CD4-positive, alpha-beta memory T cell (primary cell): Measurements from ENCODE around the gene GTPBP2. TPM values are rescaled to one million over a fixed set of nuclear protein-coding genes. Genes with fewer than 3 reads are reported as not detected.
A peak's percentile ranks its signal among the peaks of the same experiment; 100 is the strongest.

Source experiments
- CTCF ChIA-PET: fragments of 350-600 bp; sonication (Branson Sonifier 250); formaldehyde crosslinking; loops from one replicate; lab custom pipeline; 2021; ENCODE audit warnings: inconsistent platforms; ENCODE audit not compliant: partially characterized antibody; lab: Charles Lee
- POLR2A ChIA-PET: fragments of 350-600 bp; sonication (Branson Sonifier 250); formaldehyde crosslinking; loops from one replicate; lab custom pipeline; 2021; ENCODE audit not compliant: partially characterized antibody; lab: Charles Lee
- DNase-seq, 5 donors: peaks; one replicate each; pipeline versions ENCODE4 v3.0.0 to v3.0.0-alpha.2; 2020 to 2022; ENCODE audit warnings: mixed read lengths in 1 of 5
- H3K27ac ChIP-seq: one replicate; pipeline ENCODE4 v1.7.0; 2013; ENCODE audit warnings: low read depth, low read length
- H3K27me3 ChIP-seq: 2 replicates; pipeline ENCODE4 v1.7.0; 2013; ENCODE audit warnings: mild to moderate bottlenecking, low read length, moderate library complexity; ENCODE audit not compliant: insufficient read depth
- H3K36me3 ChIP-seq: 2 replicates; pipeline ENCODE4 v1.7.0; 2013; ENCODE audit warnings: mild to moderate bottlenecking, low read length, moderate library complexity; ENCODE audit not compliant: insufficient read depth
- H3K4me1 ChIP-seq: 2 replicates; pipeline ENCODE4 v1.7.0; 2013; ENCODE audit warnings: mild to moderate bottlenecking, low read length, moderate library complexity; ENCODE audit not compliant: insufficient read depth
- H3K4me3 ChIP-seq, 2 donors: one replicate each; pipeline ENCODE4 v1.7.0; 2013; ENCODE audit warnings: low read length in 2 of 2, mild to moderate bottlenecking in 1 of 2
- H3K9me3 ChIP-seq, 2 donors: one replicate each; pipeline ENCODE4 v1.7.0; 2013; ENCODE audit warnings: low read length in 2 of 2, control low read depth in 1 of 2; ENCODE audit not compliant: control insufficient read depth in 1 of 2
- H3K27ac Mint-ChIP-seq, 7 donors: one replicate each; pipeline ENCODE4 v1.8.0; 2020 to 2021; ENCODE audit warnings: mixed read lengths in 7 of 7, mild to moderate bottlenecking in 6 of 7, inconsistent platforms in 3 of 7, moderate library complexity in 3 of 7
- H3K27me3 Mint-ChIP-seq, 2 donors: one replicate each; pipeline ENCODE4 v1.8.0; 2020 to 2021; ENCODE audit warnings: mixed read lengths in 2 of 2
- H3K36me3 Mint-ChIP-seq, 2 donors: one replicate each; pipeline ENCODE4 v1.8.0; 2020 to 2021; ENCODE audit warnings: mixed read lengths in 2 of 2, inconsistent platforms in 1 of 2, mild to moderate bottlenecking in 1 of 2
- H3K4me1 Mint-ChIP-seq, 4 donors: one replicate each; pipeline ENCODE4 v1.8.0; 2020 to 2021; ENCODE audit warnings: mixed read lengths in 4 of 4, mild to moderate bottlenecking in 1 of 4
- H3K4me3 Mint-ChIP-seq, 8 donors: one replicate each; pipeline ENCODE4 v1.8.0; 2020 to 2021; ENCODE audit warnings: mixed read lengths in 8 of 8, mild to moderate bottlenecking in 7 of 8, moderate library complexity in 6 of 8, inconsistent platforms in 3 of 8
- H3K9me3 Mint-ChIP-seq, 8 donors: one replicate each; pipeline ENCODE4 v1.8.0; 2020 to 2021; ENCODE audit warnings: mixed read lengths in 8 of 8, mild to moderate bottlenecking in 5 of 8, inconsistent platforms in 3 of 8, moderate library complexity in 1 of 8
- intact Hi-C: fragments of 100-400 bp; cut with micrococcal nuclease; formaldehyde crosslinking; loops from one replicate; pipeline ENCODE4 v1.15.1; 2023
- polyA plus RNA-seq, 2 donors: library from polyadenylated mRNA; unstranded; fragments of 300-500 nt; fragmentation: Illumina TruSeq; gene quantifications; one replicate each; pipeline ENCODE4 v1.2.3, GENCODE V29; 2021
- total RNA-seq, 2 experiments: library from RNA; stranded (reverse); gene quantifications; one replicate each; pipeline ENCODE4 v1.2.3, GENCODE V29; 2021

Gene GTPBP2, protein sequence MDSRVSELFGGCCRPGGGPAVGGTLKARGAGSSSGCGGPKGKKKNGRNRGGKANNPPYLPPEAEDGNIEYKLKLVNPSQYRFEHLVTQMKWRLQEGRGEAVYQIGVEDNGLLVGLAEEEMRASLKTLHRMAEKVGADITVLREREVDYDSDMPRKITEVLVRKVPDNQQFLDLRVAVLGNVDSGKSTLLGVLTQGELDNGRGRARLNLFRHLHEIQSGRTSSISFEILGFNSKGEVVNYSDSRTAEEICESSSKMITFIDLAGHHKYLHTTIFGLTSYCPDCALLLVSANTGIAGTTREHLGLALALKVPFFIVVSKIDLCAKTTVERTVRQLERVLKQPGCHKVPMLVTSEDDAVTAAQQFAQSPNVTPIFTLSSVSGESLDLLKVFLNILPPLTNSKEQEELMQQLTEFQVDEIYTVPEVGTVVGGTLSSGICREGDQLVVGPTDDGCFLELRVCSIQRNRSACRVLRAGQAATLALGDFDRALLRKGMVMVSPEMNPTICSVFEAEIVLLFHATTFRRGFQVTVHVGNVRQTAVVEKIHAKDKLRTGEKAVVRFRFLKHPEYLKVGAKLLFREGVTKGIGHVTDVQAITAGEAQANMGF
- total RNA-seq (10 to 100 TPM; 82.3 to 85.0 TPM), polyA plus RNA-seq (1 to 10 TPM in 1 of 2 donors, under 1 TPM in 1; 0.83 to 3.7 TPM)

DNA sequence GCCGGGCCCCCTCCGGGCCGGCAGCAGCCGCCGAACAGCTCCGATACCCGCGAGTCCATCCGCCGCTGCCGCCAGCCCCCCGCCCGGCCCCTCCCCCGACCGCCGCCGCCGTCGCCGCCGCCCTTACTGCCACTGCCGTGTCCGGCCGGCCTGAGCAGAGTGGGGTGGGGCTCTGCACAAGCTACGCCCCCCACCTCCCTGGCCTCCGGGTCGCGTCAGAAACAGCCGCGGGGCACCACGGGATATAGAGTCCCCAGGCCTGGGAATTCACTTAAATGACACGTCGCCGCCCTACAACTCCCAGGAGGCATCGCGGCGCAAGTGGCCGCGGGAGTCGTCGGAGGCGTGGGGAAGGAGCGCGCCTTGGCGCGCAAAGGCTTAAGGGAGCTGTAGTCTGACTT is at the start of gene GTPBP2:
Gene GTPBP2, minus strand, starts transcription at position 161 of the 401 bp plus-strand sequence. Its CDS starts 102 bp downstream, at position 59.
- Mint-ChIP-seq H3K27me3 (no peaks in the 10 kb centered on the region), H3K27ac (peak within 1 kb of the TSS; percentile 97 to 99 (median 98)), H3K9me3 (no peaks in the 10 kb centered on the region), H3K4me3 (peak within 1 kb of the TSS; percentile 98 to 100 (median 99)), H3K36me3 (peaks cover 6 to 34% of the 10 kb centered on the region in 2 donors), H3K4me1 (peaks cover 28 to 49% (median 34%) of the 10 kb centered on the region in 4 donors)
- ChIA-PET POLR2A (interaction anchor here (0.5 to 3.0 kb wide), 23 partner anchors 10 to 1842 kb away, joined by 3 to 28 read pairs (median 4); partner anchors contain the start of genes HSP90AB1, KLHDC3, MEA1 and MRPS18A), CTCF (interaction anchor here (0.6 to 1.7 kb wide), 8 partner anchors 11 to 42 kb away, joined by 3 to 10 read pairs (median 3); no protein-coding TSS in a partner anchor)
- no peaks in the 10 kb centered on the region for H3K9me3 ChIP-seq
- H3K4me3 ChIP-seq, result peak within 1 kb of the TSS; percentile 94 to 95
- H3K27ac ChIP-seq, result peak within 1 kb of the TSS; percentile 84
- H3K4me1 ChIP-seq, result peaks cover 32% of the 10 kb centered on the region
- peaks cover 23% of the 10 kb centered on the region for H3K36me3 ChIP-seq
- H3K27me3 ChIP-seq, result no peaks in the 10 kb centered on the region
- peak; percentile 92 to 98 (median 93) for DNase-seq
- intact Hi-C loops, result loop anchor here (1.0 to 2.0 kb wide), 4 partner anchors 52 to 1842 kb away; partner anchors contain the start of genes ABCC10, POLH, POLR1C and TOMM6

DNA sequence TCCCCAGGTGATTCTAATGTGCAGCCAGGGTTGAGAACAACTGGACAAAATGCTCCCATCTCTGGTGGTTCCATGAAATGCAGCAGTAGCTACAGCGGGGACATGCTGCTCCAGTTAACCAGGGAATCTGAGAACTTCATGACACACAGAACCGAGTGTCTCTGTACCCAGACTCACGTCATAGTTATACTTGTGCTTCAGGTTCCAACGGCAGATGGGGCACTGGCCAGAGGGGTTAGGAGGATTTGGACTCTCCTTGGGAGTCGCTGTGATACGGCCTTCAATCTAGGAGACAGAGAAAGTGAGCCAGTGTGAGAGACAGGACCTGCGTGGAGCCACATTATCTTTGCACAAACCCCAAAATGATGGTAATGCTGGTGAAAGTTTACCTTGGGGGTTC is 49.3 kb upstream of the GTPBP2 start:
- no peaks in the 10 kb centered on the region for H3K27me3 Mint-ChIP-seq
- H3K36me3 Mint-ChIP-seq, result peaks cover 33 to 84% of the 10 kb centered on the region in 2 donors
- CTCF ChIA-PET, result interaction anchor here (1.2 to 2.6 kb wide), 3 partner anchors 8 to 401 kb away, joined by 6 to 17 read pairs (median 7); no protein-coding TSS in a partner anchor
- POLR2A ChIA-PET, result no interaction called here
- no peak overlapping the region for H3K4me3 Mint-ChIP-seq
- intact Hi-C loops, result no loop called here
- H3K27me3 ChIP-seq, result no peaks in the 10 kb centered on the region
- no peak overlapping the region for H3K4me3 ChIP-seq
- peak overlapping the region in 1 of 7 donors; percentile 58 for H3K27ac Mint-ChIP-seq
- DNase-seq, result no peak
- H3K9me3 ChIP-seq, result no peaks in the 10 kb centered on the region
- H3K36me3 ChIP-seq, result peaks cover 80% of the 10 kb centered on the region
- peaks cover 8 to 24% (median 13%) of the 10 kb centered on the region in 4 donors for H3K4me1 Mint-ChIP-seq
- H3K9me3 Mint-ChIP-seq, result no peaks in the 10 kb centered on the region
- H3K4me1 ChIP-seq, result no peaks in the 10 kb centered on the region
- H3K27ac ChIP-seq, result no peak overlapping the region

DNA sequence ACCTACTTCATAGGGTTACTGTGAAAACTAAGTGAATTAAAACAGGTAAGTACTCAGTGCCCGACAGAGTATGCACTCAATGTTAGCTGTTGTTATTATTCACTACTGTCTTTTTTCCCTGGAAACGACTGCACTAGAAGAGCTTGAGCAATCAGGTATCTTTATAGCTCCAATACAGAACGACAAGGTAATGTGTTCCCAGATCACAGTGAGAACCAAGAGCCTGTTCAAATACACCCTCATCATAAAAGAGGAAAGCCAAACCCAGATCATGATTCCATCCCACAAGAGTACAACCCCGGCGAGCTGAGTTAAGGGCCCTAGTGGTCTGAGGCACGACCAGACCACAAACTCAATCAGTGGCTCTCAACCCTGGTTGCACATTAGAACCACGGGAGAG is 48.7 kb upstream of the GTPBP2 start:
- Histone ChIP-seq H3K4me3 (no peak overlapping the region), H3K4me1 (no peaks in the 10 kb centered on the region), H3K27ac (no peak overlapping the region), H3K36me3 (peaks cover 82% of the 10 kb centered on the region), H3K9me3 (no peaks in the 10 kb centered on the region), H3K27me3 (no peaks in the 10 kb centered on the region)
- no peaks in the 10 kb centered on the region for H3K27me3 Mint-ChIP-seq
- no peak overlapping the region for H3K27ac Mint-ChIP-seq
- H3K4me3 Mint-ChIP-seq, result no peak overlapping the region
- DNase-seq, result no peak
- H3K4me1 Mint-ChIP-seq, result peaks cover 6 to 18% (median 8%) of the 10 kb centered on the region in 4 donors
- no peaks in the 10 kb centered on the region for H3K9me3 Mint-ChIP-seq
- ChIA-PET CTCF (interaction anchor here (1.2 to 2.6 kb wide), 3 partner anchors 8 to 402 kb away, joined by 6 to 17 read pairs (median 7); no protein-coding TSS in a partner anchor), POLR2A (no interaction called here)
- peaks cover 33 to 84% of the 10 kb centered on the region in 2 donors for H3K36me3 Mint-ChIP-seq
- intact Hi-C loops, result no loop called here

DNA sequence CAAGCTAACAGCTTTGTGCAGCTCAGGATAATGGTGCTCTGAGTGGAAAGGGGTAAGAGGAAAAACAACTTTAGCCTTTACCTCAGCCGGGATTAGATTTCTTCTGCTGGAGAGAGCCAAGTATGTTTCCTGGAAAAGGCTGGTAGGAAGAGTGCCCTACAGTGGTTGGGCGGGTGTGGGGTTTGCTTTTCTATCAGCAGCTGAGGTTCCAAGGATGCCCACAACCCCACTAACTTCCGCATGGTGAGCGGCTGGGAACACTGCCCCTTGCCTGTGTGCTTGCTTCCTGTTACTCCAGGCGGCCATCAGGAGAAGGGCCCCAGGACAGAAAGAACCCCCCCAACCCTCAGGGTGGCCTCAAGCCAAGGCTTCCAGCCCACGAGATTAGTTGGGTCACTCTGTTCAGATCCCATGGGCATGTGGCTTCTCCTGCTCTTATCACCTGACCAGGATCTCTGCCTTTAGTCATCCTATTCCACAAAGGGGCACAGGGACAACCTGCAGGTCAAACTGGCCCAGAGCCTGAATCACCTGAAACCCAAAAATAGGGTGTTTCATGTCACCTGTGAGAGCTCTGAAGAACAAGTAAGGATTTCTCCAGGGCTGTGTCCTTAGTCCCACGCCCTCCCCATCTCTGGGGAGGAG is 48.0 kb upstream of the GTPBP2 start:
- H3K9me3 ChIP-seq, result no peaks in the 10 kb centered on the region
- ChIA-PET CTCF (interaction anchor here (1.2 to 2.6 kb wide), 3 partner anchors 7 to 403 kb away, joined by 6 to 17 read pairs (median 7); no protein-coding TSS in a partner anchor), POLR2A (no interaction called here)
- no peaks in the 10 kb centered on the region for H3K4me1 ChIP-seq
- peaks cover 89% of the 10 kb centered on the region for H3K36me3 ChIP-seq
- Mint-ChIP-seq H3K9me3 (no peaks in the 10 kb centered on the region), H3K4me1 (peaks cover 2 to 11% (median 3%) of the 10 kb centered on the region in 4 donors), H3K27ac (no peak overlapping the region), H3K4me3 (no peak overlapping the region), H3K36me3 (peaks cover 33 to 84% of the 10 kb centered on the region in 2 donors), H3K27me3 (no peaks in the 10 kb centered on the region)
- no peaks in the 10 kb centered on the region for H3K27me3 ChIP-seq
- no peak for DNase-seq
- H3K4me3 ChIP-seq, result no peak overlapping the region
- intact Hi-C loops, result no loop called here
- H3K27ac ChIP-seq, result no peak overlapping the region

DNA sequence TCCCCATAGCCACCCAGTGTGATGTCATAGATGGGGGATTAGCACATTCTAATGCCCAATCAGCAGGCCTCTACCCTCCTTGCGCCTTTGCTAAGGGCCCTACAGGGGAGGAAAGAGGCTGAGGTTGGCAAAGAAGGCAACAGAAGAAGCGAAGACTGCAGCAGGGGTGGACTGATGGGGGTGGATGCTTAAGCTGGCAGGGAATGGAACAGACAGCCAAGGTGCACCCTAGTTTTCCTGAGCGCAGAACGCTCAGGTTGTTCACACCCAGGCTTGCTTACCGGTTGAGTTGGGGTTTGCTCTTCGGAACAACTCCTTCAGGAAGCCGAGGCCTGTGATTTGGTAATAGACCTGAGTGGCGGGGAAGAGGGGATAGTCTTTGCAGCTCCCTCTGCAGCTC is 45.9 kb upstream of the GTPBP2 start:
- Histone ChIP-seq H3K27me3 (no peaks in the 10 kb centered on the region), H3K4me1 (peaks cover 7% of the 10 kb centered on the region), H3K36me3 (peaks cover 75% of the 10 kb centered on the region), H3K4me3 (no peak overlapping the region), H3K9me3 (no peaks in the 10 kb centered on the region), H3K27ac (no peak overlapping the region)
- H3K36me3 Mint-ChIP-seq, result peaks cover 25 to 85% of the 10 kb centered on the region in 2 donors
- POLR2A ChIA-PET, result no interaction called here
- no peak for DNase-seq
- peak overlapping the region in 1 of 7 donors; percentile 7 for H3K27ac Mint-ChIP-seq
- CTCF ChIA-PET, result interaction anchor here (1.5 kb wide), 1 partner anchor 8 kb away, joined by 5 read pairs; no protein-coding TSS in a partner anchor
- H3K4me1 Mint-ChIP-seq, result peaks cover 0 to 3% (median 0%) of the 10 kb centered on the region in 4 donors
- intact Hi-C loops, result no loop called here
- H3K4me3 Mint-ChIP-seq, result no peak overlapping the region
- no peaks in the 10 kb centered on the region for H3K27me3 Mint-ChIP-seq
- no peaks in the 10 kb centered on the region for H3K9me3 Mint-ChIP-seq

DNA sequence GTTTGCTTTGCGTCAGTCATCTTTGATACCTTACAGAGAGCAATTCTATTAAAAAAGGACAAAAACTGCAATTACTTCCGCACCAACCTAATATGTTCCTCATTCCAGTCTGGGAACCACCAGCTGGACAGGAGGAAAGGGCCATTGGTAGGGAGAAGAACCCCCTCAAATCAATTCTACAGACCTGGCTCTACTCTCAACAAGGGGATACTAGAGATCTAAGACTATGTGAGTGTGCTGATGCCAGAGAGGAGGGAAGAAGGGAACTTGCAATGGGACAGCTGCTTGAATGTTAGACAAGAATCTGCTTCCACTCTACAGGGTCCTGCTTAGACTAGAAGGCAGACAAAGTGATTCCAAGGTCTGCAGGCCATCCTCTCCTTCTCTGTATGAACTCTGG is 45.2 kb upstream of the GTPBP2 start:
- Mint-ChIP-seq H3K4me3 (no peak overlapping the region), H3K36me3 (peaks cover 25 to 80% of the 10 kb centered on the region in 2 donors), H3K27ac (peak overlapping the region in 2 of 7 donors; percentile 7 to 29), H3K4me1 (peaks cover 0 to 3% (median 0%) of the 10 kb centered on the region in 4 donors), H3K27me3 (no peaks in the 10 kb centered on the region), H3K9me3 (no peaks in the 10 kb centered on the region)
- CTCF ChIA-PET, result interaction anchor here (2.2 kb wide), 1 partner anchor 66 kb away, joined by 6 read pairs; no protein-coding TSS in a partner anchor
- no peak overlapping the region for H3K27ac ChIP-seq
- no peaks in the 10 kb centered on the region for H3K27me3 ChIP-seq
- POLR2A ChIA-PET, result no interaction called here
- no peak overlapping the region for H3K4me3 ChIP-seq
- H3K9me3 ChIP-seq, result no peaks in the 10 kb centered on the region
- peaks cover 70% of the 10 kb centered on the region for H3K36me3 ChIP-seq
- no peak for DNase-seq
- intact Hi-C loops, result no loop called here
- peaks cover 7% of the 10 kb centered on the region for H3K4me1 ChIP-seq
